Ecto neural progenitor cell (in vitro differentiated cells): ENCODE data around the gene OR10H4.
"Not testable (repeated sequence)": the region's sequence is repeated elsewhere in the genome, so short reads cannot be mapped to it uniquely, and the experiment has no call there.

Experiments used
- DNase-seq: peaks from one replicate; pipeline ENCODE4 v3.0.0-alpha.2; 2018; ENCODE audit warnings: low spot score

OR10H4 gene

GRCh38 chr19:15937771-15938170 lies 11.0 kb upstream of the OR10H4 start:
- no peak for DNase-seq

GRCh38 chr19:15944401-15944800 lies 4.4 kb upstream of the OR10H4 start:
- DNase-seq, result no peak

GRCh38 chr19:15945301-15945700 lies 3.5 kb upstream of the OR10H4 start:
- no peak for DNase-seq

GRCh38 chr19:15954820-15955219 lies 6.0 kb downstream of the OR10H4 start:
- DNase-seq, result no peak

GRCh38 chr19:15962319-15962718 lies 13.5 kb downstream of the OR10H4 start:
- no peak for DNase-seq

GRCh38 chr19:15964231-15964630 lies 15.4 kb downstream of the OR10H4 start:
- DNase-seq, result no peak

- DNase-seq, result no peak
These were observed 22.5 kb downstream of the OR10H4 start for GRCh38 chr19:15971224-15971780.

- DNase-seq, result not testable (repeated sequence)
These were observed 23.2 kb downstream of the OR10H4 start for GRCh38 chr19:15972043-15972442.

- DNase-seq, result no peak
These were observed 26.0 kb downstream of the OR10H4 start for GRCh38 chr19:15974856-15975255.

- DNase-seq, result no peak
These were observed 28.3 kb downstream of the OR10H4 start for GRCh38 chr19:15976836-15977689.

- no peak for DNase-seq
These were observed 28.9 kb downstream of the OR10H4 start for GRCh38 chr19:15977690-15978089.

GRCh38 chr19:15979293-15979692 lies 30.5 kb downstream of the OR10H4 start:
- DNase-seq, result no peak

- DNase-seq, result not testable (repeated sequence)
These were observed 37.0 kb downstream of the OR10H4 start for GRCh38 chr19:15985831-15986230.

GRCh38 chr19:15986701-15987100 lies 37.9 kb downstream of the OR10H4 start:
- DNase-seq, result no peak

GRCh38 chr19:15989889-15990288 lies 41.1 kb downstream of the OR10H4 start:
- no peak for DNase-seq

GRCh38 chr19:15991602-15992001 lies 42.8 kb downstream of the OR10H4 start:
- DNase-seq, result no peak

GRCh38 chr19:15992014-15992413 lies 43.2 kb downstream of the OR10H4 start:
- DNase-seq, result no peak

GRCh38 chr19:15995536-15995935 lies 46.7 kb downstream of the OR10H4 start:
- no peak for DNase-seq

- DNase-seq, result no peak
These were observed 49.4 kb downstream of the OR10H4 start for GRCh38 chr19:15998166-15998565.
